CD4-positive, alpha-beta T cell treated with Interleukin-15 for 4 hours (primary cell): ENCODE measurements around the gene CPM.
"Not testable (repeated sequence)": the region's sequence is repeated elsewhere in the genome, so short reads cannot be mapped to it uniquely, and the experiment has no call there.

Source experiments
- DNase-seq: peaks from one replicate; pipeline ENCODE4 v3.0.0-alpha.2; 2020; ENCODE audit warnings: low spot score

The CPM gene

DNA sequence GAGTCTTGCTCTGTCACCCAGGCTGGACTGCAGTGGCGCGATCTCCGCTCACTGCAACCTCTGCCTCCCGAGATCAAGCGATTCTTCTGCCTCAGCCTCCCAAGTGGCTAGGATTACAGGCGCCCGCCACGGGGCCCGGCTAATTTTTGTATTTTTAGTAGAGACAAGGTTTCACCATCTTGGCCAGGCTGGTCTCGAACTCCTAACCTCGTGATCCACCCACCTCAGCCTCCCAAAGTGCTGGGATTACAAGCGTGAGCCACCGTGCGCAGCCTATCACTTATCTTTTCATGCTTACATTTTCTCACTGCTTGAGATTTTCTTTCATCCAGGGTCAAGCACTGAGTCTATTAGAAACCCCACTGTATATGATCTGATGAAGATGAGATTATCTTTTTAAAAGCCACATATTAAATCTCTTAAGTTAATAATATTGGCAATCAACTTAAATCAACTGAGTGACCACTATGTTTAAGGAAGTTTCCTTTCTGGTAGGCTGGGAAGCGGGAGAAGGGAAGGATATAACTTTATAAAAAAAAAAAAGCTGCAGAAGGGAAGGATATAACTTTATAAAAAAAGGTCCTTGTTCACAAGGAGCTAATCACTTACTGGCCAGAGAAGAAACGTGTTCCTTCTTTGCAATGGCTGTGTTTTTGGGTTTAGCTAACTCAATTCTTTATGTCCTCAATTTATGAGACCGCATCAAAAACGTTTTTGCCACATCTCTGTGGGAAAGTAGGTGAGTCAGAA lies 126.3 kb downstream of the CPM start:
- peak; percentile 19 for DNase-seq

DNA sequence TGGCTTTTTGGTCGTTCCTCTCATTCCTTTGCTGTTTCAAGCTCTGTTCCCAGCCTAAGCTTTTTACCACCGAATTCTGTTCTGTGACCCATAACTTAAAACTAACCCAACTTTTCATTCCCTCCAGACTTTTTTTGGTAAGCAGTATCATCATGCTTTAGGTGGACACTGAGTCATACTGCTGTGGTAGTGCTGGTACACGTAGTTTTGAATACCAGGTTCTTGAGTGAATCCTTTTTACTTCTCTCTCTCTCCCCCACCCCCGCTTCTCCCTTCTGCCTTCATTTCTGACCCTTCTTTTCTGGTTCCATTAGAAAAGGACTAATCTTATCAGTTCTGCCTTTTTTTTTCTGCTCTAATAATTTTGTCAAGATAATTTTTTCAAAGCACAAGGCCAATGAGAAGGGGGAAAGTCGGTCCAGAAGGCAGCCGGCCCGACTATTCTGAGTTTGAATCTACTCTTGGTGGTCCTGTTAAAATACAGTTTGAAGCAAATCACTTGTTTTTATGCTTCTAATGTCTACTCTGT lies 127.3 kb downstream of the CPM start:
- DNase-seq = no peak

DNA sequence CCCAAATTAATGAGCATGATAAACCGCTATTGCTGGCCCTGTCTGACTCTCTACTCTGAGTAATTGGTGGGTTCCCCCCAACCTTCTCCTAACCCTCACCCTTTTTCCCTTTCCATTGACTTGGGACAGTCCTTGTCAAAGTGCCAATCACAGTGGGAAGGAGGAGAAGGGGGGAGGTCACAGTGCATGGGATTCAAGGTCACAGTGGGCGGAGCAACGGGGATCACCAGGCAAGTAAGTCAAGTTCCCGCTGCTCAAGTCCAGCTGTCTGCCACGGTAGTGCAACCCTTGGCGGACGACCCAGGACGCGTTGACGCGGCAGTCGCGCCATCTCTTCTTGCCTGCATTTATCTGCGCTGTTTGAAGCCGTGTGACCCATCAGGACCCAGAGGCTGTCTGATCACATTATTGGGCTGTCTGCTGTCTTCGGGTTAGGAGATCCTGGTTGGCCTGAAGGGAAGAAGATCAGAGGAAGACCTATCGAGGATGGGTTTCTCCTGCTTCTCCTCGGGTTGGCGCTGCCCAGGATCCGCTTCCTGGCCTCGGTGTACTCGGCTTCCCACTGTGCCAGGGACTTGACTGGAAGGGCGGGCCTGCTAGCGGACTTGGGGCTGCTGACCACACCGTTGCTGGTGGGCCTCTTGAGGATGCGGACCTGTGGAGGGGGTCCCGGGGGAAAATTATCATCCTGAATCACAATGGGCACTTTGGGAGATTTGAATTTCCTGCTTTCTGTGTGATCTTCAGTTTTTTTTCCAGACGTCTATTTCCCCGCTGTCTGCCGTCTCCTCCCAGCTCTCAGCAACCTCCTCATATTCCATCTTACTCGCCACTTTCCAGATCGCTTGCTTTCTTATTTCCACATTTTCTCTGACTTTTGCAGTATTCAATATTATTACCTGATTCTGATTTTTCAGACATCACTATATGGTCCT lies 128.0 kb downstream of the CPM start:
- DNase-seq = no peak

DNA sequence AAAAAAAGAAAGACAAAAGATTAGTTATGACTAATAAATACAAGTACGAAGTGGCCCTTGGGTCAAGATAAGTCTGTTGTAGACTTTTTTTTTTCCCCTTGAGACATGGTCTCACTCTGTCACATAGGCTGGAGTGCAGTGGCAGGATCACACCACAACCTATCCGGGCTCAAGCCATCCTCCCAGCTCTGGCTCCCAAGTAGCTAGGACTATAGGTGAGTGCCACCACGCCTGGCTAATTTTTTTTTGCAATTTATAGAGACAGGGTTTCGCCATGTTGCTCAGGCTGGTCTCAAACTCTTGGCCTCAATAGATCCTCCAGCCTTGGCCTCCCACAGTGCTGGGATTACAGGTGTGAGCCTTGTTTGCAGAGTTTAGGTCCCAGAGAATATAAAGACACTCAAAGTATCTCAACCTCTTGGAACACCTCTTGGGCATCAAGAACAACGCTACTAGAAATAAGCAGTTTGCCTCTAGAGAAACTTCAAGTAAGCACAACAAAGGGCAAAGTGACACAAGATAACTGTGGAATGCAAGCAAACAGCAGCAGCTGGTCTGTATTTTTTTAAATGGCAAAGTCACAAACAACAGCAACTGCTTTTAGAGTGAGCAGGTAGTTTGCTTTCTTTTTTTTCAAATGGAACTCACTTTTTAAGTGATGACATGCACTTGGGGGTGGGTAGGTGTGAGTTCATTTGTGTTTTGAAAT lies 128.9 kb downstream of the CPM start:
- no peak for DNase-seq

DNA sequence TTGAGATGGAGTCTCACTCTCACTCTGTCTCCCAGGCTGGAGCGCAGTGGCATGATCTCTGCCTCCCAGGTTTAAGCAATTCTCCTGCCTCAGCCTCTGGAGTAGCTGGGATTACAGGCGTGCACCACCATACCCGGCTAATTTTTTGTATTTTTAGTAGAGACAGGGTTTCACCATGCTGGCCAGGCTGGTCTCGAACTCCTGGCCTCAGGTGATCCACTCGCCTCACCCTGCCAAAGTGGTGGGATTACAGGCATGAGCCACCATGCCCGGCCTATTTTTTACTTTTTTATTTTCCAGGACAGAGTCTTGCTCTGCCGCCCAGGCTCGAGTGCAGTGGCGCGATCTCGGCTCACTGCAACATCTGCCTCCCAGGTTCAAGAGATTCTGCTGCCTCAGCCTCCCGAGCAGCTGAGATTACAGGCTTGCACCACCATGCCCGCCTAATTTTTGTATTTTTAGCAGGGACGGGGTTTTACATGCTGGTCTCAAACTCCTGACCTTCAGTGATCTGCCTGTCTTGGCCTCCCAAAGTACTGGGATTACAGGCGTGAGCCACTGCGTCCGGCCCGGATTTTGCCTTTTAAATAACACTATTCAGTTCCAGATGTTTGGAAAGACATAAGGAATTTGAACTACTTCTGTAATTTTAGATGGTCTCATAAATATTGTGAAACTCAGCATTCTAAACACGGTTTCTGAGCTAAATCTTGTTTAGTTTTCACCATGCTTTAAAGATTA lies 129.9 kb downstream of the CPM start:
- not testable (repeated sequence) for DNase-seq

DNA sequence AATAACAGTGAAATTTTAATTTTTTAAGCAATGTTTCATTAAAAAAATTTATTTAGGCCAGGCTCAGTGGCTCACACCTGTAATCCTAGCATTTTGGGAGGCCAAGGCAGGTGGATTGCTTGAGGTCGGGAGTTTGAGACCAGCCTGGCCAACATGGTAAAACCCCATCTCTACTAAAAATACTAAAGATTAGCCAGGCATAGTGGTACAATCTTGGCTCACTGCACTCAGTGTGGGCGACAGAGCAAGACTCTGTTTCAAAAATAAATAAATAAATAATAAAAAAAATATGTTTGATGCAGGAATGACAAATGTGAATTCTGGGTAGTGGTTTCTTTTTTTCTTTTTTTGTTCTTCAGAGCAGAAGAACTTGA lies 130.6 kb downstream of the CPM start:
- not testable (repeated sequence) for DNase-seq
